Choroid plexus epithelial cell (primary cell): Measurements from ENCODE around the gene TNFAIP6.

Experiments used
- DNase-seq: peaks from one replicate; pipeline ENCODE4 v3.0.0-alpha.2; 2010; ENCODE audit warnings: low read depth
- H3K4me3 ChIP-seq: 2 replicates; pipeline ENCODE4 v1.5.1; 2011; ENCODE audit warnings: low read depth, mild to moderate bottlenecking, control low read depth, low read length, moderate library complexity
- CTCF ChIP-seq: conservative IDR thresholded peaks from 2 replicates; pipeline ENCODE4 v1.5.1; 2011; ENCODE audit warnings: low read depth, mild to moderate bottlenecking, control low read depth, inconsistent platforms, low read length, moderate library complexity

TNFAIP6 gene

GRCh38 chr2:151347294-151347693, 10.1 kb upstream of the TNFAIP6 start:
- no peak for TF ChIP-seq CTCF
- DNase-seq: no peak
- H3K4me3 ChIP-seq: no peak overlapping the region

GRCh38 chr2:151347906-151348305, 9.5 kb upstream of the TNFAIP6 start:
- no peak for TF ChIP-seq CTCF
- DNase-seq: peak; percentile 24
- H3K4me3 ChIP-seq: no peak overlapping the region

GRCh38 chr2:151350579-151351195, 6.7 kb upstream of the TNFAIP6 start:
- DNase-seq: no peak
- H3K4me3 ChIP-seq: no peak overlapping the region
- no peak for TF ChIP-seq CTCF

GRCh38 chr2:151353995-151354394, 3.4 kb upstream of the TNFAIP6 start:
- DNase-seq: no peak
- H3K4me3 ChIP-seq: no peak overlapping the region
- no peak for TF ChIP-seq CTCF

GRCh38 chr2:151354807-151355206, 2.6 kb upstream of the TNFAIP6 start:
- no peak overlapping the region for H3K4me3 ChIP-seq
- TF ChIP-seq CTCF: no peak
- no peak for DNase-seq

GRCh38 chr2:151358166-151358970, 976 bp downstream of the TNFAIP6 start:
- DNase-seq: no peak
- H3K4me3 ChIP-seq: peak overlapping the region; percentile 41
- no peak for TF ChIP-seq CTCF

GRCh38 chr2:151359768-151360461, 2.5 kb downstream of the TNFAIP6 start:
- TF ChIP-seq CTCF: no peak
- DNase-seq: no peak
- no peak overlapping the region for H3K4me3 ChIP-seq
